Stimulated activated CD4-positive, alpha-beta T cell treated with anti-CD3 and anti-CD28 coated beads, Interleukin-15, amount 100 ng/mL, for 24 hours (primary cell): ENCODE measurements around the gene MAGI1.
"Not testable (repeated sequence)": the region's sequence is repeated elsewhere in the genome, so short reads cannot be mapped to it uniquely, and the experiment has no call there.

Experiments used
- DNase-seq: peaks from one replicate; pipeline ENCODE4 v3.0.0-alpha.2; 2020

The MAGI1 gene

GRCh38 chr3:65607965-65608460 is 430.7 kb downstream of the MAGI1 start:
- not testable (repeated sequence) for DNase-seq

GRCh38 chr3:65607101-65607500 is 431.6 kb downstream of the MAGI1 start:
- no peak for DNase-seq

- no peak for DNase-seq
Measured at GRCh38 chr3:65605876-65606432, 432.8 kb downstream of the MAGI1 start.

GRCh38 chr3:65604863-65605526 is 433.7 kb downstream of the MAGI1 start:
- no peak for DNase-seq

GRCh38 chr3:65603631-65604030 is 435.1 kb downstream of the MAGI1 start:
- no peak for DNase-seq

- DNase-seq = no peak
Measured at GRCh38 chr3:65600888-65601287, 437.8 kb downstream of the MAGI1 start.

- DNase-seq = no peak
Measured at GRCh38 chr3:65597952-65598413, 440.7 kb downstream of the MAGI1 start.

- DNase-seq = no peak
Measured at GRCh38 chr3:65597226-65597951, 441.3 kb downstream of the MAGI1 start.

GRCh38 chr3:65596571-65597225 is 442.0 kb downstream of the MAGI1 start:
- DNase-seq = no peak

- DNase-seq = no peak
Measured at GRCh38 chr3:65596029-65596300, 442.8 kb downstream of the MAGI1 start.

- no peak for DNase-seq
Measured at GRCh38 chr3:65595222-65596028, 443.3 kb downstream of the MAGI1 start.

- no peak for DNase-seq
Measured at GRCh38 chr3:65593780-65594752, 444.7 kb downstream of the MAGI1 start.

GRCh38 chr3:65591313-65591712 is 447.4 kb downstream of the MAGI1 start:
- no peak for DNase-seq

- DNase-seq = no peak
Measured at GRCh38 chr3:65588884-65589283, 449.8 kb downstream of the MAGI1 start.

- no peak for DNase-seq
Measured at GRCh38 chr3:65587650-65588439, 450.9 kb downstream of the MAGI1 start.

GRCh38 chr3:65584913-65585312 is 453.8 kb downstream of the MAGI1 start:
- DNase-seq = no peak

GRCh38 chr3:65584002-65584401 is 454.7 kb downstream of the MAGI1 start:
- DNase-seq = no peak

- DNase-seq = no peak
Measured at GRCh38 chr3:65583188-65583587, 455.5 kb downstream of the MAGI1 start.

GRCh38 chr3:65582012-65582717 is 456.6 kb downstream of the MAGI1 start:
- DNase-seq = no peak

GRCh38 chr3:65581313-65581712 is 457.4 kb downstream of the MAGI1 start:
- DNase-seq = no peak
